GM10248 (cell line): ENCODE measurements around the gene COTL1.
"Not testable (repeated sequence)": the region's sequence is repeated elsewhere in the genome, so short reads cannot be mapped to it uniquely, and the experiment has no call there.

ENCODE experiments used
- CTCF ChIA-PET: fragments of 300-600 bp; sonication (Branson Sonifier 250); formaldehyde crosslinking; extraction: SDS; loops from one replicate; lab custom pipeline; 2021; ENCODE audit warnings: antibody characterized with exemption; lab: Yijun Ruan, JAX
- POLR2A ChIA-PET: fragments of 350-650 bp; sonication (Branson Sonifier 250); formaldehyde crosslinking; extraction: SDS; loops from one replicate; lab custom pipeline; 2020; ENCODE audit warnings: antibody characterized with exemption; lab: Yijun Ruan, JAX
- DNase-seq: peaks from one replicate; pipeline ENCODE4 v3.0.0; 2012; ENCODE audit errors: extremely low spot score
- TF ChIP-seq, protein P1 (sequence below): IDR thresholded peaks from 2 replicates; pipeline ENCODE4 v1.5.1; 2012; ENCODE audit warnings: mild to moderate bottlenecking, low read depth; ENCODE audit errors: extremely low read depth, missing control alignments, control extremely low read depth

Gene COTL1

GRCh38 chr16:84630009-84630408, 12.1 kb upstream of the COTL1 start:
- TF ChIP-seq, protein P1, sequence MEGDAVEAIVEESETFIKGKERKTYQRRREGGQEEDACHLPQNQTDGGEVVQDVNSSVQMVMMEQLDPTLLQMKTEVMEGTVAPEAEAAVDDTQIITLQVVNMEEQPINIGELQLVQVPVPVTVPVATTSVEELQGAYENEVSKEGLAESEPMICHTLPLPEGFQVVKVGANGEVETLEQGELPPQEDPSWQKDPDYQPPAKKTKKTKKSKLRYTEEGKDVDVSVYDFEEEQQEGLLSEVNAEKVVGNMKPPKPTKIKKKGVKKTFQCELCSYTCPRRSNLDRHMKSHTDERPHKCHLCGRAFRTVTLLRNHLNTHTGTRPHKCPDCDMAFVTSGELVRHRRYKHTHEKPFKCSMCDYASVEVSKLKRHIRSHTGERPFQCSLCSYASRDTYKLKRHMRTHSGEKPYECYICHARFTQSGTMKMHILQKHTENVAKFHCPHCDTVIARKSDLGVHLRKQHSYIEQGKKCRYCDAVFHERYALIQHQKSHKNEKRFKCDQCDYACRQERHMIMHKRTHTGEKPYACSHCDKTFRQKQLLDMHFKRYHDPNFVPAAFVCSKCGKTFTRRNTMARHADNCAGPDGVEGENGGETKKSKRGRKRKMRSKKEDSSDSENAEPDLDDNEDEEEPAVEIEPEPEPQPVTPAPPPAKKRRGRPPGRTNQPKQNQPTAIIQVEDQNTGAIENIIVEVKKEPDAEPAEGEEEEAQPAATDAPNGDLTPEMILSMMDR, result no peak
- DNase-seq, result no peak
- CTCF ChIA-PET, result interaction anchor here (0.7 to 2.4 kb wide), 5 partner anchors 8 to 96 kb away, joined by 3 to 7 read pairs (median 3); no protein-coding TSS in a partner anchor

DNA sequence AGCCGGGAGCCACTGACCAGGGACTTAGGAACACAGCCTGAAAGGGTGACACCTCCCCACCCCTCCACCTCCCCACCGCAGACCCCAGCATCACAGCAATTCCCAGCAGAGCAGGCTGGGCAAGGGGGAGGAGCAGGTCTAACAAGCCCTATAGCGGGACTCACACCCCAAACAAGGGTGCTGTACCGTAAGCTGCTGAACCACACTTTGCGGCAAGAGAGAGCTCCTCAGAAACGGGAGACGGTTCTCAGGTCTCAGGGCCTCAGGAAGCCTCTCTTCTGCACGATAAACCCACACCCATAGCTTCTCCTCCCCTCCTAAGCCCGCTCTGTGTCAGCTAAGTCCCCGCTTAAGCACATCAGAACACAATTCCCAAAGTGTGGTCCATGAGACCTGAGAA, 11.7 kb upstream of the COTL1 start:
- ChIA-PET CTCF (interaction anchor here (0.7 to 2.4 kb wide), 6 partner anchors 9 to 108 kb away, joined by 3 to 7 read pairs (median 4); no protein-coding TSS in a partner anchor), POLR2A (no interaction called here)
- DNase-seq, result no peak
- TF ChIP-seq, protein P1, result no peak

More at GRCh38 chr16:84630009-84630408, 12.1 kb upstream of the COTL1 start:
- POLR2A ChIA-PET, result no interaction called here

- ChIA-PET CTCF (interaction anchor here (0.6 to 2.5 kb wide), 7 partner anchors 10 to 458 kb away, joined by 3 to 9 read pairs (median 5); no protein-coding TSS in a partner anchor), POLR2A (no interaction called here)
- TF ChIP-seq, protein P1, result no peak
- no peak for DNase-seq
Observed at GRCh38 chr16:84628226-84628731, 10.4 kb upstream of the COTL1 start.

- POLR2A ChIA-PET, result no interaction called here
- DNase-seq, result no peak
- TF ChIP-seq, protein P1, result no peak
- CTCF ChIA-PET, result interaction anchor here (1.4 to 2.5 kb wide), 3 partner anchors 113 to 119 kb away, joined by 4 to 9 read pairs (median 5); no protein-coding TSS in a partner anchor
Observed at GRCh38 chr16:84625556-84625955, 7.7 kb upstream of the COTL1 start.

DNA sequence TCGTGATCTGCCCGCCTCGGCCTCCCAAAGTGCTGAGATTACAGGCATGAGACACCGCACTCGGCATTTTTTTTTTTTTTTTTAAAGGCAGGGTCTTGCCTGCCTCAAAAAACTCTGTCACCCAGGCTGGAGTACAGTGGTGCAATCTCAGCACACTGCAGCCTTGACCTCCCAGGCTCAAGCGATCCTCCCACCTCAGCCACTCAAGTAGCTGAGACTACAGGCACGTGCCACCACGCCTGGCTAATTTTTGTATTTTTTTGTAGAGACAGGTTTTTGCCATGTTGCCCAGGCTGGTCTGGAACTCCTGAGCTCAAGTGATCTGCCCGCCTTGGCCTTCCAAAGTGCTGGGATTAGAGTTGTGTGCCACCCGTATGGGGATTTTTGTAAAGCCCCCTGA, 3.0 kb upstream of the COTL1 start:
- CTCF ChIA-PET, result interaction anchor here (0.6 to 6.1 kb wide), 22 partner anchors 9 to 351 kb away, joined by 3 to 172 read pairs (median 4); partner anchors contain the start of gene MEAK7
- DNase-seq, POLR2A ChIA-PET: not testable (repeated sequence)

DNA sequence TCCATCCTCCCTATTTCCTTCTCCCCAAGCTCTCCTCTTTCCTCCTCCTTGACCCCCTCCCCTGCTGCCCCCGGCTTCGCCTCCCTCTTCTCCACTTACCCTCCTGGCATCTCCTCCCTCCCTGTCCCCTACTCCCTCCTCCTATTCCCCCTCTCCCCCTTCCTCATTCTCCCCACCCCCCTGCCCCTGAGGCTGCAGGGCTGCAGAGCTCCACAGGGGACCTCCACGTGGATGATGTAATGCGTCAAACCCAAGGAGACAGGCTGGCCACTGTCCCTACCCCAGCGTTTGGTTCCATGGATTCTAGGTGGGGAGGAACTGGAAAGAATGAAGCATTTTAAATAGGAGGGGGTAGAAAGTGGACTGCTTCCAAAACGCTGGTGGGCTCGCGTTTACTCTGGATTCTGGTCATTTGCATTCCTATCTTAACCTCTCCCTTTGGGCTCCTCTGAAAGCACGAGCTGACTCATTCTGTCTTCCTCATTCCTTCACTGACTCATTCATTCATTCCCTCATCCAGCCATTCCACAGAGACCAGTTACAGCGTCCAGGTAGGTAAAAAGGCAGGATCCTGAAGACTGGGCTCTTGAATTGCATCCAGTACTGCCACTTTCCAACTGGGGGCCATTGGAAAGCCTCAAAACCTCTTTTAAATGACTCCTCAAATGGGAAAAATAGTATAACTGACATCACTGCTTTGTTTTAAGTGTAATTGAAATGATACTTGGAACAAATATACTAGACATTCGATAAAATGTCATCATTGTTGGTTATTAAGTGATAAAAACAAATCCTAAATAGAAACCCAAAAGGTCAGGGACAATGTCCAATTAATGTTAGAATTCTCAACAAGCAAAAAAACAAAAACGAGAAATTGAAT, 943 bp upstream of the COTL1 start:
- no peak for DNase-seq
- CTCF ChIA-PET, result interaction anchor here (1.1 to 6.1 kb wide), 8 partner anchors 17 to 120 kb away, joined by 3 to 172 read pairs (median 4); partner anchors contain the start of genes KLHL36 and MEAK7
- POLR2A ChIA-PET, result no interaction called here
- TF ChIP-seq, protein P1, result no peak
